Measurements from ENCODE around the gene EIF3K.

- TF ChIP-seq CTCF (IDR thresholded peaks at IDR 0.05; ENCODE audit: low read length) = no peak
- TF ChIP-seq EZH2 (optimal IDR thresholded peaks at IDR 0.05; ENCODE audit: low read depth, low read length) = no peak
- TF ChIP-seq EZH2phosphoT487 (IDR thresholded peaks at IDR 0.05; ENCODE audit: low read length) = no peak
Observed at GRCh38 chr19:38679839-38680238, 60.9 kb downstream of the EIF3K start.
